ENCODE measurements around the gene EYS. TPM values are rescaled to one million over a fixed set of nuclear protein-coding genes. Genes with fewer than 3 reads are reported as not detected.

EYS gene
- total RNA-seq, 1 donor from 2014 or later, result not detected

GRCh38 chr6:65566117-65566516 lies 140.9 kb downstream of the EYS start:
- Mint-ChIP-seq H3K4me1 (ENCODE audit: unreplicated experiment) (no peaks in the 10 kb centered on the region), H3K27me3 (ENCODE audit: unreplicated experiment) (no peaks in the 10 kb centered on the region), H3K36me3 (ENCODE audit: low read depth, unreplicated experiment) (no peaks in the 10 kb centered on the region), H3K27ac (ENCODE audit: unreplicated experiment) (no peak overlapping the region), H3K4me3 (ENCODE audit: unreplicated experiment) (no peak overlapping the region), H3K9me3 (ENCODE audit: unreplicated experiment) (peaks cover 4% of the 10 kb centered on the region)
- no peak for DNase-seq (ENCODE audit: low spot score)
- TF ChIP-seq, protein P1, sequence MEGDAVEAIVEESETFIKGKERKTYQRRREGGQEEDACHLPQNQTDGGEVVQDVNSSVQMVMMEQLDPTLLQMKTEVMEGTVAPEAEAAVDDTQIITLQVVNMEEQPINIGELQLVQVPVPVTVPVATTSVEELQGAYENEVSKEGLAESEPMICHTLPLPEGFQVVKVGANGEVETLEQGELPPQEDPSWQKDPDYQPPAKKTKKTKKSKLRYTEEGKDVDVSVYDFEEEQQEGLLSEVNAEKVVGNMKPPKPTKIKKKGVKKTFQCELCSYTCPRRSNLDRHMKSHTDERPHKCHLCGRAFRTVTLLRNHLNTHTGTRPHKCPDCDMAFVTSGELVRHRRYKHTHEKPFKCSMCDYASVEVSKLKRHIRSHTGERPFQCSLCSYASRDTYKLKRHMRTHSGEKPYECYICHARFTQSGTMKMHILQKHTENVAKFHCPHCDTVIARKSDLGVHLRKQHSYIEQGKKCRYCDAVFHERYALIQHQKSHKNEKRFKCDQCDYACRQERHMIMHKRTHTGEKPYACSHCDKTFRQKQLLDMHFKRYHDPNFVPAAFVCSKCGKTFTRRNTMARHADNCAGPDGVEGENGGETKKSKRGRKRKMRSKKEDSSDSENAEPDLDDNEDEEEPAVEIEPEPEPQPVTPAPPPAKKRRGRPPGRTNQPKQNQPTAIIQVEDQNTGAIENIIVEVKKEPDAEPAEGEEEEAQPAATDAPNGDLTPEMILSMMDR (IDR thresholded peaks at IDR 0.05; ENCODE audit: unreplicated experiment), result no peak

- H3K27ac Mint-ChIP-seq (ENCODE audit: unreplicated experiment), result no peak overlapping the region
- no peaks in the 10 kb centered on the region for H3K9me3 Mint-ChIP-seq (ENCODE audit: unreplicated experiment)
- TF ChIP-seq, protein P1 (IDR thresholded peaks at IDR 0.05; ENCODE audit: unreplicated experiment), result no peak
- no peak overlapping the region for H3K4me3 Mint-ChIP-seq (ENCODE audit: unreplicated experiment)
- no peaks in the 10 kb centered on the region for H3K36me3 Mint-ChIP-seq (ENCODE audit: low read depth, unreplicated experiment)
- H3K27me3 Mint-ChIP-seq (ENCODE audit: unreplicated experiment), result no peaks in the 10 kb centered on the region
- H3K4me1 Mint-ChIP-seq (ENCODE audit: unreplicated experiment), result no peaks in the 10 kb centered on the region
- no peak for DNase-seq (ENCODE audit: low spot score)
Measured at GRCh38 chr6:65558071-65558470, 149.0 kb downstream of the EYS start.

DNA sequence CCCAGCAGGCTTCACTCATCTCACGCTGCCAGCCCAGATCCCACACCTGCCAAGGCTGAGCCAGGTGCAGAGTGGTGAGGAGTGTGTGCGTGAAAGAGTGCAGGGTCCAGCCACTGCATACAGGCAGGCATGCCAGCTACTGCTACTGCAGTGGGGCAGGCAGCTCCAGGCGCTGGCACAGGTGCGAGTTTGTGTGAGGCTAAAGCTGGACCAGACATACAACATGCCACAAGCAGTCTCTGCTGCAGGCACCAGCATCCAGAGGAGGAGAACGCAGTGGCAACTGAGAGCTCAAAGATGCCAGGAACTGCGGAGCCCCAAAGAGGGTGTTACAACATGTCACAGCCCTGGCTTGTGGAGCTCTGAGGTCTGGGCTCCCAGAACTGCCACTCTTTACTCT lies 149.8 kb downstream of the EYS start:
- Mint-ChIP-seq H3K4me3 (ENCODE audit: unreplicated experiment) (no peak overlapping the region), H3K36me3 (ENCODE audit: low read depth, unreplicated experiment) (no peaks in the 10 kb centered on the region), H3K27me3 (ENCODE audit: unreplicated experiment) (no peaks in the 10 kb centered on the region), H3K4me1 (ENCODE audit: unreplicated experiment) (no peaks in the 10 kb centered on the region), H3K9me3 (ENCODE audit: unreplicated experiment) (no peaks in the 10 kb centered on the region), H3K27ac (ENCODE audit: unreplicated experiment) (no peak overlapping the region)
- DNase-seq (ENCODE audit: low spot score), result no peak
- TF ChIP-seq, protein P1 (IDR thresholded peaks at IDR 0.05; ENCODE audit: unreplicated experiment), result no peak

- H3K36me3 Mint-ChIP-seq (ENCODE audit: low read depth, unreplicated experiment), result no peaks in the 10 kb centered on the region
- no peaks in the 10 kb centered on the region for H3K4me1 Mint-ChIP-seq (ENCODE audit: unreplicated experiment)
- TF ChIP-seq, protein P1 (IDR thresholded peaks at IDR 0.05; ENCODE audit: unreplicated experiment), result no peak
- no peak overlapping the region for H3K4me3 Mint-ChIP-seq (ENCODE audit: unreplicated experiment)
- H3K27me3 Mint-ChIP-seq (ENCODE audit: unreplicated experiment), result no peaks in the 10 kb centered on the region
- no peak for DNase-seq (ENCODE audit: low spot score)
- H3K9me3 Mint-ChIP-seq (ENCODE audit: unreplicated experiment), result no peaks in the 10 kb centered on the region
- H3K27ac Mint-ChIP-seq (ENCODE audit: unreplicated experiment), result no peak overlapping the region
Measured at GRCh38 chr6:65546894-65547293, 160.1 kb downstream of the EYS start.

- Mint-ChIP-seq H3K4me1 (ENCODE audit: unreplicated experiment) (no peaks in the 10 kb centered on the region), H3K4me3 (ENCODE audit: unreplicated experiment) (no peak overlapping the region), H3K36me3 (ENCODE audit: low read depth, unreplicated experiment) (no peaks in the 10 kb centered on the region), H3K27ac (ENCODE audit: unreplicated experiment) (no peak overlapping the region), H3K9me3 (ENCODE audit: unreplicated experiment) (no peaks in the 10 kb centered on the region), H3K27me3 (ENCODE audit: unreplicated experiment) (no peaks in the 10 kb centered on the region)
- no peak for DNase-seq (ENCODE audit: low spot score)
- TF ChIP-seq, protein P1 (IDR thresholded peaks at IDR 0.05; ENCODE audit: unreplicated experiment), result no peak
Measured at GRCh38 chr6:65545920-65546319, 161.1 kb downstream of the EYS start.

Measured in endothelial cell (in vitro differentiated cells).